ENCODE data around the gene PCSK6. TPM values are rescaled to one million over a fixed set of nuclear protein-coding genes. Genes with fewer than 3 reads are reported as not detected.

PCSK6 gene
- total RNA-seq, 1 donor from 2014 or later, result 16.9 TPM

DNA sequence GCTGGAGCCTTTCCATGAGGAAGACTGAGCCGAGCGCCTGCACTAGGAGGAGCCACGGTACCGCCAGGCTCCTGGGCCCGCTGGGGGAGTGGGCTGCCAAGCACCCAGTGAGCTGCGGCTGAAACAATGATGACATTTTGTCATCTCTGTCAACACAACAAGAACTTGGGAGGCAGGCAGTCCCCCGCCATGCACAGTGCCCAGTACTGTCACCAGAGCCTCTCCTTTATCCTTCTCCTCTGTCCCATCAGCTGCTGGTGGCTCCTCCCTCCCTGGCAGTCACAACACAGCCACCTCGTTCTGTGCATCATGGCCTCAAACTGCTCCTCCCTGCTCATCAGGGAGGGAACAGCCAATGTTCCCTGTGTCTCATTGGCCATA lies 34.0 kb upstream of the PCSK6 start:
- DNase-seq (ENCODE audit: low spot score), result no peak

DNA sequence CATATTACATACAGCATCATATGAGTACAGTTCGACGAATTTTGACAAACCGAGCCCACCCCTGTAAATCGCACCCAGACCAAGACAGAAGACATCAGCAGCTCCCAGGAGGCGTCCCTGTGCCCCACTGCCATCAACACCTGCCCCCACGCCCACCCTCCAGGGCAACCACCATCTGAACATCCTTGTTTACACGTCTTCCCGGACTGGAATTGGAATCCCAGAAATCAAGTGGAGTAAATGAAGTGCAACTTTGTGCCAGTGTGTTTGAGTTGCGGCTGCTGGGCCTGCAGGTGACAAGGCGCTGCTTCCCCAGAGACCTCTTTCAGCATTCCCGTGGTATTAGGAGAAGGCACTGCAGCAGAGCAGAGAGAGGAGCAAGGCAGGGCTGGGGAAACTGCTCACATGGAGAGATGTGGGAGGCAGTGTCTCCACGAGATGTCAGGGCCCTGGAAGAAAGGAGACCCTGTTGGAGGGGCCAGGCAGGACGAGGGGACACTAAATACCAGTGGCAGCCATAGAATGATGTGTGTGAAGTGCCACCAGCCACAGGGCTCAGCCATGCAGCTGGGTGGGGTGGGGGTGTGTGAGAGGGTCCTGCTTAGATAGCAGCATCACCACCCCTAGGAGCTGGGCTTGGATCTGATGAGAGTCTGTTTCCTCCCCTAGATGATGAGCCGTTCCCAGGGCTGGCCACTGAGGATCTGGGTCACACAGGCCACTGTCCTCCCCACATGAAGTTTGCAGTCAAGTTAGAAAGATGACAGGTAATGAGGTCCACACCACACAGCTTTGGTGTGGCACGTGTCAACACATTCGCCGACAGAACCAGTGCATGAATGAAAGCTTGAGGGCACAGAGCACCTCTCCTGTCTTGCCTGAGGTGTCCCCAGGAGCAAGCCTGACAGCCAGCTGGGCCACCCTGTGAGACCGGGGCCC lies 33.4 kb upstream of the PCSK6 start:
- no peak for DNase-seq (ENCODE audit: low spot score)

DNA sequence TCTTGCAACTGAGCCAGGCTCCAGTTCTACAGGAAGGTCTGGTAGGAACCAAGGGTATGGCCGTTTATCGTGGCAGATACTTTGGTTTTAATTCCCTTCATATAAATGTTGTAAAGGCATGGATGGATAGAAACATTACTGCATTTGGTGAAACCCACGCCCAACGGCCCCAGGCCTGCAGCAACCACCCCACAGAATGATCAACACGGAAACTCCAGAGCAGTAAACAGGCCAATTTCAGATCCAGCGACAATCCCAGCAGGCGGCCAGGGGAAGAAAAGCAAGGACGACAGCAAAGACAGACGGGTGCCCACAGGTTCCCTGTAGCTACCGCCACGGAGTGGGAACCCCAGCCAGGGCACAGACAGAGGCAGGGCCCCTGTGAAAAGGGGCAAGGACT lies 32.6 kb upstream of the PCSK6 start:
- no peak for DNase-seq (ENCODE audit: low spot score)

DNA sequence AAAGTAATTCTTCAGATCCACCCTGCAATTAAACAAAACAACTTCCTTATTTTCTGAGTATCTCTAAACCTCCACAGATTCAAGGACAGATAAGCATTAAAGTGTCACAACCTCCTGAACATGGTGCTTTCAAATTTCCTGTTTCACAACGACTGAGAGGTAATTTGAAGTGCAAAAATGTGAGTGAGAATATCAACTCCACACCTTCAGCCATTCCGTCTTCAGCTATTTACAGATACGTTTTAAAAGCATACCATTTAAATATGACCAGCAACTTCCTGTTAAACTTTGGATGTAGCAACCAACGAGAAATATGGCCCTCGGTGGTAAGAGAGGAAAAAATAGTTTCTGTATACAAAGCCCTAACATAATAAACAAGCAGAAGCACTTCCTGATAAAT lies 32.1 kb upstream of the PCSK6 start:
- DNase-seq (ENCODE audit: low spot score), result no peak

DNA sequence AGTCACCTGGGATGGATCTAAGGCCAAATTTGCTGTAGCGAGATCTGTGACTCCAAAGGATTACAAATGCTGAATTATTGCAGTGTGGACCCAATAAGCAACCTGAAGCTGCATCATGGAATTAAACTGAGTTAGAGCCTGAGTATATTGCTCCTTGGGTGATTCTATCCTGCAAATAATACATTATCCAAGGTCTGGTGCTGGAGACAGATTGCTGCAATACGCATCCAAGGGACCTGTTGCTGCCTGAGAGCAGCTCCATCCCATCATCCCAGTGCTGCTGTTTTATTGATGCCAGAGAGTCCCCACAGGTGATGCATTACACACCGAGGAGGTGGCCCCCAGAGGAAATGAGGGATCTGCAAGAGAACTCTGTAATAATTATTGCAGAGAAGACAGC lies 31.6 kb upstream of the PCSK6 start:
- DNase-seq (ENCODE audit: low spot score), result no peak

DNA sequence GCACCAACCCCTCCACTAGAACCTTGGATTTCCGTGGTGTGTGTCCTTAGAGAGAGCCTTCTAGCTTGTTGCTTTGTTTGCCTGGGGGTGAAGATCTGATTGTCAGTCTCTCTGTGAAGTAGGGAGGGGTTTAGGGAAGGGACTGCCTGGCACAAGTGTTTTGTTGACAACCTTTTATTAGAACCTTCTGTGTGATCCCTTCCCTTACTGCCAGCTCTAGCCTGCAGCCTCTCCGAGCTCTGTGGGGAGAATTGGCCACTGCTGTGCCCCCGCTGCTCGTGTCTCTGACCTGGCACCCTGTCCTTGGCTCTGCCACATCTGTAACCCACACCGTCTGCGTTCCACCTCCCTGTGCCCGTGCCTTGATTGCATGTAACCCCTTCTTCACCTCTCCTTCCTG lies 30.9 kb upstream of the PCSK6 start:
- DNase-seq (ENCODE audit: low spot score), result no peak

DNA sequence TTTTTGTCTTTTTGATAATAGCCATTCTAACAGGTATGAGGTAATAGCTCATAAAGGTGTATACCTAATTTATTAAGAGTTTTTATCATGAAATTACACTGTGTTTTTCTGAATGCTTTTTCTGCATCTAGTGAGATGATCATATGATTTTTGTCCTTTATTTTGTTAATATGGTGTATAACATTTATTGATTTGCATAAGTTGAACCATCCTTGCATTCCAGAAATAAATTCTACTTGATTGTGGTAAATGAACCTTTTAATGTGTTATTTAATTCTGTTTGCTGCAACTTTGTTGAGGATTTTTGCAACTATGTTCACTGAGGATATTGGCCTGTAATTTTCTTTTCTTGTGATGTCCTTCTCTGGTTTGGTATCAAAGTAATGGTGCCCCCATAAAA lies 28.0 kb upstream of the PCSK6 start:
- no peak for DNase-seq (ENCODE audit: low spot score)

DNA sequence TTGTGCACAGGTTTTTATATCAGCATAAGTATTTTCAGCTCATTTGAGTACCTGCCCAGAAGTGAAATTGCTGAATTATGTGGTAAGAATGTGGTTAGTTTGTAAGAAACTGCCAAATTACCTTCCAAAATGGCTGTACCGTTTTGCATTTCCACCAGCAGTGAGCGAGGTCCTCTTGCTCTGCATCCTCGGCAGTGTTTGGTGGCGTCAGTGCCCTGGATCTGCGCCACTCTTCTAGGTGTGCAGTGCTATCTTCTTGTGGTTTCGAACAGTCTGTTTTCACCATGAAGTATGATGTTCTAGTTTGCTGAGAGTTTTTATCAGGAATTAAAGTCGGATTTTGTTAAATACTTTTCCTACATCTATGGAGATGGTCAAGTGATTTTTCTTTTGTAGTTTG lies 24.8 kb upstream of the PCSK6 start:
- no peak for DNase-seq (ENCODE audit: low spot score)

DNA sequence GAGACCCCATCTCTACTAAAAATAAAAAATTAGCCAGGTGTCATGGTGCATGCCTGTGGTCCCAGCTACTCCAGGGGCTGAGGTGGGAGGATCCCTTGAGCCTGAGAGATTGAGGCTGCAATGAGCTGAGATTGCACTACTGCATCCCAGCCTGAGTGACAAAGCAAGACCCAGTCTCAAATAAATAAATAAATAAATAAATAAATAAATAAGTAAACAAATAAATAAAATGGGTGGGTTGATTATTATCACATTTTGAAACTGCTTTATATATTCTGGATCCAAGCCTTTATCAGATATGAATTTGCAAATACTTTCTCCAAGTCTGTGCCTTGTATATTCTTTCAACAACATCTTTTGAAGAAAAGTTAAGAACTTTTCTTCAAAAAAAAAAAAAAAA lies 22.2 kb upstream of the PCSK6 start:
- no peak for DNase-seq (ENCODE audit: low spot score)

DNA sequence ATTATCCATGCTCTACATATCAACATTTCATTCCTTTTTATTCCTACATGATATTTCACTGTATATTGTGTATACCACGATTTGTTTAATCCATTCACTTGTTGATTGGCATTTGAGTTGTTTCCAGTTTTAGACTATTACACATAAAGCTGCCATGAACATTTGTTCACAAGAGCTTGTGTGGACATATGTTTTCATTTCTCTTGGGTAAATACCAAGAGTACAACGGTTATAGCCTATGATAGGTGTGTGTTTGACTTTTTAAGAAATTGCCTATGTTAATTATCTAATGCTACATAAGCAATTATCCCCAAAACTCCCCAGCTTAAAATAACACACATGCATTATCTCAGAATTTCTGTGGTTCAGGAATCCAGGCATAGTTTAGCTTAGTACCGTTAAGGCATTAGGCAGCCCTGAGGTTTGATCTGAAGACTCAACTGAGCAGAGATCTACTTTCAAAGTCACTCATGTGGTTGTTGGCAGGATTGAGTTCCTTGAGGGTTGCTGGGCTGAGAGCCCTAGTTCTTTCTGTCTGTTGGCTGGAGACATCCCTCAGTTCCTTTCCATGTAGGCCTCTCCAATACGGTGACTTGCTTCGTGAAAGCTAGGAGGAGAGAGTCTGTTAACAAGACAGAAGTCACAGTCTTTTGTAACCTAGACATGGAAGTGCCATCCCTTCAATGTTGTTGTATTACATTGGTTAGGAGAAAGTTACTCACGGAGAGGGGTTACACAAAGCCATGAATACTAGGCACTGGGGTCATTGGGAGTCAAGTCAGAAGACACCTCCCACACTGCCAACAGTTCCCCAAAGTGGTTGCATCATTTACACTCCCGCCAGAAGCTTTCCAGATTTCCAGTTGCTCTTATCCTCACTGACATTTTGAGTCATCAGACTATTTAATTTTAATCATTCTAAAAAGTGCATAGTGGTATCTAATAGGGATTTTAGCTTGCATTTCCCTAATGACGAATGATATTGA lies 21.0 kb upstream of the PCSK6 start:
- DNase-seq (ENCODE audit: low spot score), result no peak

DNA sequence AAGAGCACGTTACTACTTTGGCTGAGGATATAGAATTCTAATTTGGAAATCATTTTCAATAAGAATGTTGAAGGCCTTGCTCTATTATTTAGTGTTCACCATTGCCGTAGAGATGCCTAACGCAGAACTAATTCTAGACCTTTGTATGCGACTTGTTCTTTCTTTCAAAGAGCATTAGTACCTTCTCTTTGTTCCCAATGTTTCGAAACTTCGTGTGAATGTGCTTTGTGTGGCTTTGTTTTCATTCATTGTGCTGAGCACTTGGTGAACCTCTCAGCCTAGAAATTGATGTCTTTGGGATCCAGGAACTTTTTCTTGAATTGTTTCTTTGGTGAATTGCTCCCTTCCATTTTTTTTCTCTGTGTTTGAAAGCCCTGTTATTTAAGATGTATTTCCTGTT lies 19.8 kb upstream of the PCSK6 start:
- no peak for DNase-seq (ENCODE audit: low spot score)

DNA sequence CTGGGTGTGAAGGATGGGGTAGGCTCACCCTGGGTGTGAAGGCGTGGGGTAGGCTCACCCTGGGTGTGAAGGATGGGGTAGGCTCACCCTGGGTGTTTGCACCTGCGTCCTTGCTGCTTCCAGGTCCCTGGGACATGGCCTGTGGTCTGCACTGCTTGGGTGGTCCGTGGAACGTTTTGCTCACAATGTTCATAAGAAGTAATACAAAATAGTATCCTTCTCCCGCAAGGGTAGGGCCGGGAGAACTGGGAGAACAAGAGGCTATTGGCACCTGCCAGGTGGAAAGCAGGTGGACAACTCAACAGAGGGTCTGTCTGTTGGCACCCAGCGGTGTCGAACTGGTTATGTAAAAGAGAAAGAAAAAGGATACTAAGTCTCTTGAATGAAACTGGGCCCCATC lies 17.0 kb upstream of the PCSK6 start:
- DNase-seq (ENCODE audit: low spot score), result no peak

DNA sequence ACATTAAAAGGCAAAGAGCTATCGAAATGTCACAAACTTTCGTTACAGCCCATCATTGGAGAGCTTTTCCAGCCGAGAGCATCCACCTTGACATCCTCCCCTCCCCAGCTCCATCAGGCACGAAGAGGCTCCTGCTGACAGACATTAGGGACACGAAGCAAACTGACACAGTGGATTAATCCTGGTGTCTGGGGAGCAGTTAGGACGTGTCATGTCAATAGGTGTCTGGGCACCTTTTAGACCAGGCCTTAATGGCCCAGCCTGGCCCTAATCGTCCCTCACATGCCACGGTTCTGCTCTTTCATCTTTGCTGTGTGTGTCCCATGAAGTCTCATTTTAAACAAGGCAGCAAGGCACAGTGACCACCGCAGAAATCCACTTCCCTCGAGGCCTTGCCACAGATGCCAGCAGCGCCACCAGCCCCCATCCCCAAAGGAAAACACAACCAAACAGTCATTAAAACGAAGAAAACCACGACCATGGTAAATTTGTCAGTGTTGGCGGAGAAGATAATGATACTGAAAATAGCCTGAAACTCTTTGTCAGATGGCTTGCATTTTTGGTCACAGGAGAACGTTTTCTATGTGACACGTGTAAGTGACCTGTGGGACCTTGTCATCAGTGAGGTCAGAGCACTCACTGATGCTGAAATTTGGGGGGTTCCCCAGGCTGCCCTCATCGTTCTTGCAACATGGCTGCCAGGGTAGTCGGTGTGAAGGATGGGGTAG lies 16.3 kb upstream of the PCSK6 start:
- no peak for DNase-seq (ENCODE audit: low spot score)

DNA sequence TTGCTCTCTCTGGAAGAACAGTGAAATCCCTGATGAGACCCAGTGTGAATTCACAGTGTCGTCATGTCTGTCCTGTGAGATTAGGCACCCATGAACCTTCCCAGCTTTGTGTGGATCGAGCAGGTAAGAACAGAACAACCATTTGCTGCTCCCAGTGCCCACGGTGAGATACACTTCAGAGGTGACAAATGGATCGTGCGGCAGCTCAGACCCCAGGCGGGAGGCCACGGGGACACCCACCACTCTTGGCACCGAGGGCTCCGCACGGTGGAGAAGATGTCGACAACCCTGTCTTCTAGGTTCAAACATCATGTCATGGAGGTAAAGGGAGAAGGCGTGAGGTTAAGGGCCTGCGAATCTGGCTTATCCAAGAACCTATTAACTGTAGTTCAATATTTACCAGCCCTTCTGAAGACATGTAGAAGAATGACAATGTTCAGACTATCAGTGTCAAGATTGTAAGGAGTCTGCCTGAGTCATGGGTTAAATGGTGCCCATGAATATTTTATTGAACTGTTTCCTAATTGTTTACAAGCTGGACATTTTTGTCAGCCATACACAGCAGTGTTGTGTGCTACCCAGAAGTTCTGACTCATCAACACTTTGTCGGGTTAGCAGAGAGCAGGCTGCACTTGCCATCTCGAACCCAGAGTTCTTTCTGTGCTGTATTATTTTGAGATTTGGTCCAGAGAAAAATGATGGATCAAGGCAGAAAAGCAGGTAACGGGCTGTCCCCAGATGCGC lies 15.5 kb upstream of the PCSK6 start:
- no peak for DNase-seq (ENCODE audit: low spot score)

DNA sequence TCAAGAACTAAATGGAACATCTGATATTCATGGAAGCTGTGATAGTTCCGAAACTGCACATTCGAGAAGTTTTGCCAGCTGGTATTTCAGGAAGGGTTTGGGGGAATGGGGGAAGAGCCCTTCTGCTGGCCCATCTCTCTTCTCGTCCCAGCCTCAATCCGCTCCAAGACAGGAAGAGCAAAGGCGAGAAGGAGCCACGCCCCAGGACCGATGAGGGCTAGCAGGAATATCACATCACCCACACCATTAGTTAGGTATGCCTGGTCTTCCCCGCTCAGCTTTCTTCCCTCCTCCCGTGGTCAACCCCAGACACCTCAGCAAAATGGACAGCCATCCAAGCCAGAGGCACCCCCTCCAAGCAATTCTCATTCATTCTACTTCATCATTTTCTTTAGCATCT lies 14.9 kb upstream of the PCSK6 start:
- DNase-seq (ENCODE audit: low spot score), result no peak

DNA sequence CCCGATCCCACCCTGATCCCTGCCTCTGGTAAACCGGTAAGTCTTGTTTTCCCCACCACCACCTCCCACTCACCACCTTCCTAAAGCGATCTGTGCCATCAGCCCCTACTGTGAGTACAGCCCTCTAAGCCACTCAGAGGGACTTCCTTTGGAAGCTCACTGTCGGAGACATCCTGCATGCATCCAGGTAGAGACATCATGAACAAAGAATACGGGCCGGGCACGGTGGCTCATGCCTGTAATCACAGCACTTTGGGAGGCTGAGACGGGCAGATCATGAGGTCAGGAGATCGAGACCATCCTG lies 13.7 kb upstream of the PCSK6 start:
- no peak for DNase-seq (ENCODE audit: low spot score)

DNA sequence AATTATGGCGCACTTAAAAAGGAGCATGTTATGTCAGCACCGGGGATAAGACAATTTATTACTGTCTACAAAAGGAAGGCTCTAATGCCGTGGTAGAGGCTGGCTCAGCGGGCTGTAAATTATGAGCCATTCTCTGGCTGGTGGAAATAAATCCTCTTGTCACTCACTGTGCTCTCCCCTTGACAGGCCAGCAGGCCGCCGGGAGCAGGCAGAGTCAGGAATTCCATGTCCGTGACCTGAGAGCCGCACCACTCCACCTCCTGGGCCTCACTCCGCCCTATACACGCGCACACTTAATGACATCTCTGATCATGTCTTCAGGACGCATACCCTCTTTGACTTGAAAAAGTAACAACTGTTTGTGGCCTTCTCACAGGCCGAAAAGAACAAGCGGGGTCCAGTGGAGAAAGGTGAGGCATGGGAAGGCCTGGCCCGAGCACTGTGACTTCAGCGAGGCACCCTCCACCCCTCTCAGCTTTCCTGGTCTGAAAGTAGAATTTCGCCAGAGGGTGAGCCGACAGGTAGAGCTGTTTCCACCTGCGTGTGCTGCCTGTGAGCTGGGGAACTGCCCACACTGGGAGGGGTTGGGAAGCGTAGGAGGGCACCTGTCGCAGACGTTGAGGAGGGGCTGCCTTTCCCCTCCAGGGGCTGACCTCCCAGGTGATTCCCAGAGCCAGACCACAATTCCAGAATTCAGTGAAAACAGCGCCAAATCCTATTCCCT lies 13.2 kb upstream of the PCSK6 start:
- DNase-seq (ENCODE audit: low spot score), result no peak

DNA sequence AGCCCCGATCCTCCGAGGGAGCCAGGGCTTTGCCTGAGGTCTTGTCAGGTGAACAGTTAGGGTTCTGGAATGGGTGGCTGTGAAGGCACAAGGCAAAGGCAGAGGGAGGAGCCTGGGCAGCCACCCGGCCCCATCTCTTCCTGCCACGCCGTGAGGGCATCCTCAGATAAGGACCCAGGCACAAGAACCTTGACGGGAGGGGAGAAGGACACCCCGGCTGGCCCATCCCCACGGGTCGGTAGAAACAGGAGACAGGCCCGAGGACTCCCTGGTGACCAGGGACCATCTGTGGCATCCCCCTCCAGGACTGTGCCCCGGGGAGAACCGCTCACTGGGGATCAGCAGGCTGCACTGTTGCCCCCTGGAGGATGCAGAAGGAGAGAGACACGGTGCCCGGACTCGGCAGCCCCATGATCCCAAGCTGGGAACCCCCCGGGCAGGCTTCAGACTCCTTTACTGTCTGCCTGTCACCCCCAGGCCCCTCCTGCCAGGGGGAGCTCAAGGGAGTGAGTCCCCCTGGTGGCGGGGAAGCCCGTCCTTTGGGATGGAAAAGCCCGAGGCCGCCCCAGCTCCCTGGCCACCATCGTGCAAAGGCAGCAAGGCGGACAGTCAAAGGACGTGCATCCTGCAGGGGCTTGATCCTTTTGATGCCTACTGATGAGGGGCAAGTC lies 12.3 kb upstream of the PCSK6 start:
- no peak for DNase-seq (ENCODE audit: low spot score)

DNA sequence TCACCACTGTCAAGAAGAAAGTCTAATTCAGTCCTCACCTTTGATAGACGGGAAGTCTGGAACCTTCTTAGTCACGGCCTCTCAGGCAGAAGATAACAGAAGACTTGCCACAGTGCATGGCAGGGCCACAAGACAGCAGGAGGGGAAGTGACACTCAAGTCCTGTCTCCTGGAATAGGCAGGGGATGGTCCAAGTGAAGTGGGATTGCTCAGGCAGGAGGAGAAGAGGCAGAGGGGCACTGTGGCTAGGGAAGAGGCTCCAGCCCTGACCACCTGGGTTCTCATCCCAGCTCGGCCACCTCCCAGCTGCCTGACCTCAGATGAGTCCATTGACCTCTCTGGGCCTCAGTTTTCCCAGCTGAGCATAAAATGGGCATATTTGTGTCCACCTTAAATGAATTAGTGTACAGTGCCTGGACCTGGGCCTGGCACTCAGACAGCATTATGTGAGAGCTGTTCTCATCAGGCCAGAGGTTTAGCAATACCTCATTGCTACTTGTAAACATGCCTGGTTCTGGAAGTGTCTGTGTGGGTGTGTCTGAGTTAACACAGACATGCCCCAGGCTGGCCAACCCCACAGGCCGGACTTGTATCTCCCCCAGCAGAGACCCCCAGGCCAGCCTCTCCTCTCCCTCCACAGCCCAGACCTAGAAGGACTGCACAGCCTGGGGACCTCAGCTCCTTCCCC lies 11.5 kb upstream of the PCSK6 start:
- no peak for DNase-seq (ENCODE audit: low spot score)

All from mesenteric fat pad (tissue), 1 donor.